GM23338 (cell line): ENCODE results near the gene EFCAB9. TPM values are rescaled to one million over a fixed set of nuclear protein-coding genes. Genes with fewer than 3 reads are reported as not detected.

Experiments
- polyA plus RNA-seq: library from polyadenylated mRNA; unstranded; fragments of >200 nt; fragmentation: Nextera tagmentation; extraction: Ambion mirVana; gene quantifications from 2 replicates; pipeline ENCODE4 v1.2.1, GENCODE V29; 2016
- small RNA-seq: library from RNA; depleted of rRNA; stranded (forward); fragments of <200 nt; gene quantifications from one replicate; pipeline ENCODE3, GENCODE V24; 2014; ENCODE audit warnings: low replicate concordance
- total RNA-seq: library from RNA; depleted of rRNA; stranded (reverse); fragments of >200 nt; shearing (Covaris generic); gene quantifications from 2 replicates; pipeline ENCODE4 v1.2.3, GENCODE V29; 2014; rRNA removed

EFCAB9 gene
- total and polyA plus RNA-seq, 2 experiments from 2014 or later: not detected

Small RNA genes within 50 kb of the gene (small RNA-seq; reads per million reads assigned to genes)
- not detected for gene RF00191

Other genes starting within 250 kb of the EFCAB9 start
- gene FBXW11, start 187.5 kb upstream of the EFCAB9 start, total RNA-seq: 88.0 and 102 TPM in 2 replicates
- gene FBXW11, start 187.5 kb upstream of the EFCAB9 start, polyA plus RNA-seq: 45.0 and 49.1 TPM in 2 replicates
- gene STK10, start 5.9 kb upstream of the EFCAB9 start, total RNA-seq: 17.8 and 19.6 TPM in 2 replicates
- 7.5 and 9.3 TPM in 2 replicates for gene STK10, start 5.9 kb upstream of the EFCAB9 start, polyA plus RNA-seq
- gene UBTD2, start 89.6 kb downstream of the EFCAB9 start, total RNA-seq: 44.2 and 46.3 TPM in 2 replicates
- 15.5 and 17.9 TPM in 2 replicates for gene UBTD2, start 89.6 kb downstream of the EFCAB9 start, polyA plus RNA-seq